GM19193 (cell line): ENCODE data around the gene TLE6.

Experiments
- POLR2A ChIP-seq: IDR thresholded peaks from 4 replicates; pipeline ENCODE4 v1.6.1; 2011; ENCODE audit not compliant: insufficient read depth, insufficient read length; ENCODE audit errors: extremely low read depth

The TLE6 gene

GRCh38 chr19:3008994-3009393, 31.6 kb downstream of the TLE6 start:
- no peak for TF ChIP-seq POLR2A

DNA sequence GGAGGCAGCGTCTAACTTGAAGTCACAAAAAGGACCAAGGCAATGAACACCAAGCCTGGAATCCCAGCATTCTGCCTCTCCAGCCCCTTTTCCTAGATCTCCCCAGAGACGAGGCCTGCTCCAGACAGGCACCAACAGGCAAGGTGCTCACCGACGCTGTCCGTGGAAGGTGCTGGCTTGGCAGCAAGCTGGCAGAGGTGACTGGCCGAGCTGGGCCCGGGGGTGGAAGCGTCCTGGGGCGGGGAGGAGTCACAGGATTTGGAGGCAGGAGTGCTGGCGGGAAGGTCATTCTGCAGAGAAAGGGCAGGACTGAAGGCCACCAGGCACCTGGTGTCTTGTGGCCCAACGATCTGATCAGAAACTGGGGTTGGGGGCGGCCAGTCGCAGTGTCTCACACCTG, 33.5 kb downstream of the TLE6 start:
- no peak for TF ChIP-seq POLR2A

DNA sequence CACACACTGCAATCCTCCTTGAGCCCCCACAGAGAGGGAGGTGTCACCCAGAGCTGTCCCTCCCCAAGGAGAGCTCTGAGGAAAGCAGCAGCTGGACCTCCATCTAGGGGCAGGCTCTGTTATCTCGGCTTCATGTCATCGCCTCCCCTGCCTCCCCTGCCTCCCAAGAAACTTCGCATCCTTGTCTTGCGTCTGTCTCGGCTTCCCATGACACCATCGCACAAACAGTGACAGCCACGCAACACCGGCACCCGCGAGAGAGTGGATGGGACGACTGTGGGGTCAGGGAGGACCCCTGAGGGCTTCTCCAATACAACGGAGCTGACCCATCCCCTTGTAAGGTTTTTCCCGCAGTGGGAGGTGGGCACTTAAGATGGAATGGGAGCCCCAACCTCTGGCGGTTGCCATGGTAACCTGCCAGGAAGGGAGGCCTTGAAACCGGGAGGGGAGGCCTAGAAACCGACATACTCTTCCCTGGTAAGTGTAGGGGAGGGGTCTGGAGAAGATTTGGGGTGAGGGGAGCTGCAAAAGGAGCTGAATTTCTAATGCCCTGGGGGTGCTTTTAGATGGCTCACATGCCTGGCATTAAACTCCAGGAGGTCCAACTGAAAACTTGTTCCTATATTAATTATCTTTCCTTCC, 35.4 kb downstream of the TLE6 start:
- TF ChIP-seq POLR2A = no peak

GRCh38 chr19:3013263-3013725, 35.9 kb downstream of the TLE6 start:
- no peak for TF ChIP-seq POLR2A

DNA sequence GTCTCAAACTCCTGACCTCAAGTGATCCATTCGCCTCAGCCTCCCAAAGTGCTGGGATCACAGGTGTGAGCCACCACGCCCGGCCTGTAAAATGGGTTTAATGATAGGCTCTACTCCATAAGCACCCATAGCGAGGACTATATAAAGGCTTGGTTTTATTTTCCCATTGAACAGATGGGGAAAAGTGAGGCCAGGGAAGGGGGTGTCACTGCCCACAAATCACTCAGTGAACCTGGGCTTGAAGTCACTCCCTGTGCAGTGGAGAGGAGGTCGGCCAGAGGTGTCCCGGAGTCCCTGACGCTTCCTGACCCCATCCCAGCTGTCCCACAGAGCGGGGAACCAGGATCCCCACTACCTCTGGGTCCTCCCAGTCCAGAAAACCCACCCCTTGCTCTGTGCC, 36.8 kb downstream of the TLE6 start:
- TF ChIP-seq POLR2A = no peak

DNA sequence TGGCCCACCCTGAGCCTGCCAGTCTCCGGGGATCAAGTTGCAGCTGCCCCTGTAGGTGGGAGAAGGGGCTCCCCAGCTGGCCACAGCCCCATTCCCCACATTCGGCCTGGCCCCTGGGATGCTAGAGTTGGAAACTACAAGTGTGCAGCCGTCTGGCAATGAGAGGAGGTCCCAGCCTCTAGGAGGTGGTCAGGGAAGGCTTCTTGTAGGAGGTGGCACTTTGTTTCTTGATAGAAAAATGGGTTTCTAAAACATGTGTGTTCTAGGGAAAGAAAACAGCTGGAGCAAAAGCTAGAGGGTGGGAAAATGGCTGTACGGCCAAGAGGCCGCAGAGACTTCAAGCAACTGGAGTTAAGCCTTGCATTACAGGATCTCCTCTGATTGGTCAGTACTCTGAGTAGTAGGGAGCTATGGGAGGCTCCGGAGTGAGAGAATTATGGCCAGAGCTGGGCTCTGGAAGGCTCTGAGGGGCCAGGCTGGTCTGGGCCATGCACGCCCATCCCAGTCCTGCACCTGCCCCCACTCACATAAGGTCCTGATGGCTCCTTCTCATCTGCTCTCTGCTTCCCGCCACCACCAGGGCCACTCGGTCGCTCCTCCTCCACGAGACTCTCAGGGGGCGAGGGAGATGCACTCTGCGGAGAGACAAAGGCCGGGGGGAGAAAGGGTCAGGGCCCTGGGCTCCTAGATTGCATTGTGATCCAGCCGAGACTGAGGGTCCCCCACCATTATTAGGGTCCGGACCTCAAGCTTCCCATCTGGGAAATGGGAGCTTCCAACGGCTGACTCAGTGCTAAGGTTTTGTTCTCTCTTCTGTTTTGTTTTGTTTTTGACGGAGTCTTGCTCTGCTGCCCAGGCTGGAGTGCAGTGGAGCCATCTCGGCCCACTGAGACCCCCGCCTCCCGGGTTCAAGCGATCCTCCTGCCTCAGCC, 38.0 kb downstream of the TLE6 start:
- TF ChIP-seq POLR2A = no peak

DNA sequence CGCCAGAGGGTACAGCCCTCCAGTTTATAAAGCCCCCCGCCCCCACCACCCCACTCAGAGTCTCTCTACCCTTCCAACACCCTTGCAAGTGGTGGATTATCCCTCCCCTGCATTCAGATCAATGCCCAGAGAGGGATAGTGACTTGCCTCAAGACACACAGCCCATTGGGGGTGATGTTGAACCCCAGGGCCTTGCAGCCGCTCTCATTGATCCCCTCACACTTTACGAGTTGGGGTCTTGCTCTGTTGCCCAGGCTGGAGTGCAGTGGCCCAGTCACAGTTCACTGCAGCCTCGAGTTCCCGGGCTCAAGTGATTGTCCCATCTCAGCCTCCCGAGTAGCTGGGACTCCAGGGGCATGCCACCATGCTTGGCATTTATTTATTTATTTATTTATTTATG, 40.6 kb downstream of the TLE6 start:
- no peak for TF ChIP-seq POLR2A

DNA sequence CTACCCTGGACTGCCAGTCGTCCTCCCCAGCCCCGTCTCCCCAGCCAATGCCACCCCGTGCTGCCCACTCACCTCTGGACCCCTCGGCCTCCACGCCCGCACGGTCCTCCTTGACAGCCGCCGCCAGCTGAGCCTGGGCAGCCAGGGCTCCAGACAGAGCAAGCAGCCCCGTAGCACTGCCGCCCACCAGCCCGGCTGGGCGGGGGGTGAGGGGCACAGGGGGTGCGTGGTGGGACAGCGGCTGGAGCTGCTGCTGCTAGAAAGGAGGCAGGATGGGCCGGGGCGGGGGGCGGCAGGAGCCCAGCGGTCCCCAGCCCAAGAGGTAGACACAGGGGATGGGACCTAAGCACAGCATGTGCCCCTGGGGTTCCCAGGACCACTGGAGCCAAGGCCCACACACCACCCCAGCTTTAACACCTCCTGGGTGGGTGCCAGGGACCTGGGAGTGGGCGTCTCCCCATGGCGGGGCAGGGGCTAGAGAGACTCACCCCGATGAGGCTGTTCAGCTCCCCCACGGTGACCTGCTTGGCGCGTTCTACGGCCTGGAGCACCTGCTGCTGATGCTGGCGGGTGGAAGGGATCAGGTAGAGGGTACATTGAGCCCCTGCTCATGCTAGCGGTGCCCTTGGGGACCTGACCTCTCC, 42.0 kb downstream of the TLE6 start:
- no peak for TF ChIP-seq POLR2A

DNA sequence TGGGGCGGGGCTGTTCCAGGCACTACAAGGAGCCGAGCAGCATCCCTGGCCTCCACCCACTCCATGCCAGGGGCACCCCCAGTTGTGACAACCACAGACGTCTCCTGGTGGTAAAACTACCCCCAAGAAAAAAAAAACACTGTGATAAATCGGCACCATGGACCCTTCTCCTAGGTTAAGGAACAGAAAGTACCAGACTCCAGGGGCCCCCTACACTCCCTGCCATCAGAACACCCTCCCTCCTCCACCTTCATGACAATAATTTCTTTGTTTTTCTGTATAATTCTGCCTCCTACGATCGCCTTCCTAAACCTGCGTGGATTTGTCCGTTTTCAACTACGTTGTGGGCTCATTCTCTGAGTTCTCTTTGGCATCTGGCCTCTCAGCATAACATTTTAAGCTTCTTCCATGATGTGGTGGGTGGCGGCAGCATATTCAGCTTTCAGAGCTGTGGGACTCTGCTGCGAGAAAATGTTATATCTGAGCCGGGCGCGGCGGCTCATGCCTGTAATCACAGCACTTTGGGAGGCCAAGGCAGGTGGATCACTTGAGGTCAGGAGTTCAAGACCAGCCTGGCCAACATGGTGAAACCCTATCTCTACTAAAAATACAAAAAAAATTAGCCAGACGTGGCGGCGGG, 43.1 kb downstream of the TLE6 start:
- no peak for TF ChIP-seq POLR2A

GRCh38 chr19:3024509-3024869, 47.1 kb downstream of the TLE6 start:
- no peak for TF ChIP-seq POLR2A

GRCh38 chr19:3024870-3025548, 47.6 kb downstream of the TLE6 start:
- no peak for TF ChIP-seq POLR2A

GRCh38 chr19:3025549-3025886, 48.2 kb downstream of the TLE6 start:
- no peak for TF ChIP-seq POLR2A

DNA sequence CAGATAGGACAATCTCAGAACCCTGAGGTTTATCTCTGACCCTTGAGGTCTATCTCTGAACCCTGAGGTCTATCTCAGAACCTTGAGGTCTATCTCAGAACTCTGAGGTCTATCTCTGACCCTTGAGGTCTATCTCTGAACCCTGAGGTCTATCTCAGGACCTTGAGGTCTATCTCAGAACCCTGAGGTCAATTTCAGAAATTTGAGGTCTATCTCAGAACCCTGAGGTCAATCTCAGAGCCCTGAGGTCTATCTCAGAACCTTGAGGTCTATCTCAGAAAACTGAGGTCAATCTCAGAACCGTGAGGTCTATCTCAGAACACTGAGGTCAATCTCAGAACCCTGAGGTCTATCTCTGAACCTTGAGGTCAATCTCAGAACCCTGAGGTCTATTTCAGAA, 49.4 kb downstream of the TLE6 start:
- no peak for TF ChIP-seq POLR2A

- TF ChIP-seq POLR2A = no peak
Measured at GRCh38 chr19:3027292-3027691, 49.9 kb downstream of the TLE6 start.

DNA sequence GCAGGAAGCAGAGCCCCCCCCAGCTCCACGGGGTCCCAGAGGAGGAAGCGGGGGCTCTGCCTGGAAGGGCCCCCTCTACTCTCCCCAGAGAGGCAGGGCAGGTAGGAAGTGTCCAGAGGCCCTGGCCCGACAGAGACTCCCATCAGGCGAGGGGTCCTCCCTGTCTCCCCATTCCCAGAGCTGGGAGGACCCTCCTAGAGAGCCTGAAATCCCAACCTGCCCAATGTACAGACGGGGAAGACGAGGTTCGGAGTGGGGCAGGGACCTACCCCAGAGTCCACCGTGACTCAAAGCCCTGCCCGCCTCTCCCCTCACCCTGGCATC, 50.6 kb downstream of the TLE6 start:
- TF ChIP-seq POLR2A = no peak

DNA sequence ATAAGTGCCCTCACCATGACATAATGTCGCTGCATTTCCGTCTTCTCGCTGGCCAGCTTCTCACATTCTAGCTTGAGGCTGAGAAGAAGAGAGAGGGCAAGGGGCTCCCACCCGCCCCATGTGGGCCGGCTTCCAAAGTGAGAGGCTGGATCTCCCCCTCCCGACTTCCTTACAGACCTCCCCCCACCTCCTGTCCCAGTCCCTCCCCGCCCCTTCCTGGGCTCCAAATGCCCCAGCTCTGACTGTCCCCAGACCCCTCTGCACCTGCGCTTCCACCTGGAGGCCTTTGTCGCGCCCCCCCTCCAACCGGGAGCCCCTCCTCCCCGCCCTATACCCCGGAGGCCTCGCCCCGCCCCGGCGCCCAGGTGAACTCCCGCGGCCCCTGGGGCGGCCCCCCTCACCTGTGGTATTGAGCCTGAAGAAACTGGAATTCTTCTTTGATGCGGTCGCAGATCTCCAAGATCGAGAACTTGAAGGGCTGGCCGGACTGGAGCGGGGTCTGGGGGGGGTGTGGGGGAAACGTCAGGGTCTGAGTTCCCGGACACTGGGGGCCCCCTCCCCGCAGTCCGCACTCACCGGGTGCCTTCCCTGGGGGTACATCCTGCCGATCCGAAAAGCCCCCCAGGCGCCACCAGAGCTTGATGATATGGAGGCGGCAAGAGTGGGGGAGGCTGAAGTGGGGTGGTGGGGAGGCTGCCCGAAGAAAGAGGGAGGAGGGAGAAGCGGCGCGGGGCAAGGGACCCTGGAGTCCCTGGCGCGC, 51.1 kb downstream of the TLE6 start:
- no peak for TF ChIP-seq POLR2A
